ENCODE results near the gene IDUA. TPM values are rescaled to one million over a fixed set of nuclear protein-coding genes. Genes with fewer than 3 reads are reported as not detected.

IDUA gene
- total and polyA plus RNA-seq, 10 of the 15 experiments (the other 5 are each of a cell fraction or from before 2014, with no cell fraction given), result 0.05 to 7.6 (median 1.4) TPM; not detected in 1

GRCh38 chr4:1012034-1012739 is 25.3 kb downstream of the IDUA start (continued):
- TF ChIP-seq, protein P1, sequence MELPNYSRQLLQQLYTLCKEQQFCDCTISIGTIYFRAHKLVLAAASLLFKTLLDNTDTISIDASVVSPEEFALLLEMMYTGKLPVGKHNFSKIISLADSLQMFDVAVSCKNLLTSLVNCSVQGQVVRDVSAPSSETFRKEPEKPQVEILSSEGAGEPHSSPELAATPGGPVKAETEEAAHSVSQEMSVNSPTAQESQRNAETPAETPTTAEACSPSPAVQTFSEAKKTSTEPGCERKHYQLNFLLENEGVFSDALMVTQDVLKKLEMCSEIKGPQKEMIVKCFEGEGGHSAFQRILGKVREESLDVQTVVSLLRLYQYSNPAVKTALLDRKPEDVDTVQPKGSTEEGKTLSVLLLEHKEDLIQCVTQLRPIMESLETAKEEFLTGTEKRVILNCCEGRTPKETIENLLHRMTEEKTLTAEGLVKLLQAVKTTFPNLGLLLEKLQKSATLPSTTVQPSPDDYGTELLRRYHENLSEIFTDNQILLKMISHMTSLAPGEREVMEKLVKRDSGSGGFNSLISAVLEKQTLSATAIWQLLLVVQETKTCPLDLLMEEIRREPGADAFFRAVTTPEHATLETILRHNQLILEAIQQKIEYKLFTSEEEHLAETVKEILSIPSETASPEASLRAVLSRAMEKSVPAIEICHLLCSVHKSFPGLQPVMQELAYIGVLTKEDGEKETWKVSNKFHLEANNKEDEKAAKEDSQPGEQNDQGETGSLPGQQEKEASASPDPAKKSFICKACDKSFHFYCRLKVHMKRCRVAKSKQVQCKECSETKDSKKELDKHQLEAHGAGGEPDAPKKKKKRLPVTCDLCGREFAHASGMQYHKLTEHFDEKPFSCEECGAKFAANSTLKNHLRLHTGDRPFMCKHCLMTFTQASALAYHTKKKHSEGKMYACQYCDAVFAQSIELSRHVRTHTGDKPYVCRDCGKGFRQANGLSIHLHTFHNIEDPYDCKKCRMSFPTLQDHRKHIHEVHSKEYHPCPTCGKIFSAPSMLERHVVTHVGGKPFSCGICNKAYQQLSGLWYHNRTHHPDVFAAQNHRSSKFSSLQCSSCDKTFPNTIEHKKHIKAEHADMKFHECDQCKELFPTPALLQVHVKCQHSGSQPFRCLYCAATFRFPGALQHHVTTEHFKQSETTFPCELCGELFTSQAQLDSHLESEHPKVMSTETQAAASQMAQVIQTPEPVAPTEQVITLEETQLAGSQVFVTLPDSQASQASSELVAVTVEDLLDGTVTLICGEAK (IDR thresholded peaks at IDR 0.05; ENCODE audit: borderline replicate concordance), result no peak
- TF ChIP-seq HDAC6 (IDR thresholded peaks at IDR 0.05; ENCODE audit: unreplicated experiment) (no peak), HDAC2 (IDR thresholded peaks at IDR 0.05) (no peak), ZBED1 (IDR thresholded peaks at IDR 0.05; ENCODE audit: borderline replicate concordance) (no peak), PKNOX1 (IDR thresholded peaks at IDR 0.05) (no peak), CREB1 (IDR thresholded peaks at IDR 0.05; ENCODE audit: low read depth) (no peak), MYB (IDR thresholded peaks at IDR 0.05; ENCODE audit: borderline replicate concordance, low read depth, low read length) (no peak)
- TF ChIP-seq, protein P2, sequence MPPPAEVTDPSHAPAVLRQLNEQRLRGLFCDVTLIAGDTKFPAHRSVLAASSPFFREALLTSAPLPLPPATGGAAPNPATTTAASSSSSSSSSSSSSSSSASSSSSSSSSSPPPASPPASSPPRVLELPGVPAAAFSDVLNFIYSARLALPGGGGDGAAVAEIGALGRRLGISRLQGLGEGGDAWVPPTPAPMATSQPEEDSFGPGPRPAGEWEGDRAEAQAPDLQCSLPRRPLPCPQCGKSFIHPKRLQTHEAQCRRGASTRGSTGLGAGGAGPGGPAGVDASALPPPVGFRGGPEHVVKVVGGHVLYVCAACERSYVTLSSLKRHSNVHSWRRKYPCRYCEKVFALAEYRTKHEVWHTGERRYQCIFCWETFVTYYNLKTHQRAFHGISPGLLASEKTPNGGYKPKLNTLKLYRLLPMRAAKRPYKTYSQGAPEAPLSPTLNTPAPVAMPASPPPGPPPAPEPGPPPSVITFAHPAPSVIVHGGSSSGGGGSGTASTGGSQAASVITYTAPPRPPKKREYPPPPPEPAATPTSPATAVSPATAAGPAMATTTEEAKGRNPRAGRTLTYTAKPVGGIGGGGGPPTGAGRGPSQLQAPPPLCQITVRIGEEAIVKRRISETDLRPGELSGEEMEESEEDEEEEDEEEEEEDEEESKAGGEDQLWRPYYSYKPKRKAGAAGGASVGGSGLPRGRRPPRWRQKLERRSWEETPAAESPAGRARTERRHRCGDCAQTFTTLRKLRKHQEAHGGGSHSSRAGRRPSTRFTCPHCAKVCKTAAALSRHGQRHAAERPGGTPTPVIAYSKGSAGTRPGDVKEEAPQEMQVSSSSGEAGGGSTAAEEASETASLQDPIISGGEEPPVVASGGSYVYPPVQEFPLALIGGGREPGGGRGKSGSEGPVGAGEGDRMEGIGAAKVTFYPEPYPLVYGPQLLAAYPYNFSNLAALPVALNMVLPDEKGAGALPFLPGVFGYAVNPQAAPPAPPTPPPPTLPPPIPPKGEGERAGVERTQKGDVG (CRISPR knock-in tag; IDR thresholded peaks at IDR 0.05), result no peak

Measured in GM12878 (cell line).